Adipocyte (in vitro differentiated cells): ENCODE results near the gene C1orf74.

Experiments used
- DNase-seq: peaks from one replicate; pipeline ENCODE4 v3.0.0-alpha.2; 2015; ENCODE audit warnings: low read depth
- H3K27me3 ChIP-seq: replicated peaks from 2 replicates; pipeline ENCODE4 v1.7.0; 2013; ENCODE audit warnings: mild to moderate bottlenecking, low read length, moderate library complexity; ENCODE audit not compliant: control insufficient read depth, insufficient read depth
- H3K36me3 ChIP-seq: 2 replicates; pipeline ENCODE4 v1.7.0; 2013; ENCODE audit warnings: low read length, mild to moderate bottlenecking, moderate library complexity; ENCODE audit not compliant: control insufficient read depth, insufficient read depth, severe bottlenecking
- H3K4me1 ChIP-seq: 2 replicates; pipeline ENCODE4 v1.7.0; 2013; ENCODE audit warnings: mild to moderate bottlenecking, low read length, moderate library complexity; ENCODE audit not compliant: control insufficient read depth, insufficient read depth
- H3K4me3 ChIP-seq: 2 replicates; pipeline ENCODE4 v1.7.0; 2013; ENCODE audit warnings: mild to moderate bottlenecking, low read length, moderate library complexity
- H3K9ac ChIP-seq: 2 replicates; pipeline ENCODE4 v1.7.0; 2013; ENCODE audit warnings: mild to moderate bottlenecking, low read length, moderate library complexity
- H3K9me3 ChIP-seq: 2 replicates; pipeline ENCODE4 v1.7.0; 2013; ENCODE audit warnings: mild to moderate bottlenecking, low read length, moderate library complexity; ENCODE audit not compliant: control insufficient read depth

C1orf74 gene

DNA sequence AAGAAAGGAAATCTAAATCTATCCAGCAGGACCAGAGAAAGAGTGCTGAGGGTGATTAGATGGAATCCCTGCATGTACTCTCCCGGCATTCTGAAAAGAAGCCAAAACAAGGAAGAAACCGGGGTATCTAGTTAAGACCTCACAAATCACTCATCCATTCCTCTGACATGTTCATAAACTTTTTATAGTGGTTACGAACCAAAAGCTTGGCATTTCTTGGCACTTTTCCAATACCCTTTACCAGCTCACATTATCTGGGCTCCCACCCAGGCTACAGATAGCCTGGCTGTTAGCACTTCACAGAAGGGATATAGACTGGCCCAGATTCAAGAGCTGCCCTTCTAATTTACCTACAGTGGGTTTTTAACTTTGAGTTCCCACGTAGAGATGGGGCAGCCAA is 1.8 kb upstream of the C1orf74 start:
- Histone ChIP-seq H3K9me3 (no peaks in the 10 kb centered on the region), H3K9ac (no peak overlapping the region), H3K4me3 (no peak overlapping the region), H3K27me3 (peaks cover 31% of the 10 kb centered on the region), H3K4me1 (peaks cover 25% of the 10 kb centered on the region), H3K36me3 (no peaks in the 10 kb centered on the region)
- DNase-seq = no peak

DNA sequence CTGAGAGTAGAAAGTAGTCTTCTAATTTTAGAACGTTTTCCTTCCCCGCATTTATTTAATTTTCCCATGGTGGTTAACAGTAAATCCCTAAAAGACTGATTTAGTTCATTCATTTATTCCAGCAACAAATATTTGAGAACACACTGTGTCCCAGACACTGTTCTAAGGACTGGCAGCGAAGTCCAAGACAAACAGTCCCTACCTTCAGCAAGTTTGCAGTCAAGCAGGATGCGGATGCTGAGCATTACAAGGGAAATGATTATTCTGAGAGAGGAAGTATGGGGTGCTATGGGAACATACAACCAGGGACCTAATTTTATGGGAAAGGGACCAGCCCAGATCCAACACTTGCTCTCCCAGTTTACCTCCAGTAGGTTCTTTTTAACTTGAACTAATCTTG is 1.2 kb upstream of the C1orf74 start:
- Histone ChIP-seq H3K4me1 (peaks cover 25% of the 10 kb centered on the region), H3K36me3 (no peaks in the 10 kb centered on the region), H3K9me3 (no peaks in the 10 kb centered on the region), H3K4me3 (no peak overlapping the region), H3K9ac (no peak overlapping the region), H3K27me3 (peaks cover 28% of the 10 kb centered on the region)
- no peak for DNase-seq

DNA sequence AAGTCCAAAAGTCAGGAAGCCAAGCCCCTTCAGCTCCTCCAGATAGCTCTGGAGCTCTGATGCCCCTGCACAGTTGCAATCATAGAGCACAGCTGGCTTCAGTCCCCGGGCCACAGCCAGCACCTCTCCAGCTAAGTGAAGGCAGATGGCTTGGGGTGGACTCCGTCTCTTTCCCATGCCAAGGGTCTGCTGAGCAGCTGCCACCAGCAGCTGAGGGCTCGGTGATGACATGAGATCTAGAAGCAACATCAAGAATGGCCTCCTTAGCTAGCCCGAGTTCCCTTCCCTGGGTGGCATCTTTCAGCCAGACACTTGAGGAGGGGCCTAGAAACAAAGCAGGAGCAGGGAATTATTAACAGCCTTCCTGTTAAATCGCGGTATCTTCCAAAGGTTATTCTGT is 973 bp downstream of the C1orf74 start:
- H3K4me1 ChIP-seq = peaks cover 25% of the 10 kb centered on the region
- DNase-seq = no peak
- peak overlapping the region; percentile 97 for H3K9ac ChIP-seq
- no peaks in the 10 kb centered on the region for H3K9me3 ChIP-seq
- H3K4me3 ChIP-seq = peak overlapping the region; percentile 98
- no peaks in the 10 kb centered on the region for H3K36me3 ChIP-seq
- peaks cover 9% of the 10 kb centered on the region for H3K27me3 ChIP-seq

DNA sequence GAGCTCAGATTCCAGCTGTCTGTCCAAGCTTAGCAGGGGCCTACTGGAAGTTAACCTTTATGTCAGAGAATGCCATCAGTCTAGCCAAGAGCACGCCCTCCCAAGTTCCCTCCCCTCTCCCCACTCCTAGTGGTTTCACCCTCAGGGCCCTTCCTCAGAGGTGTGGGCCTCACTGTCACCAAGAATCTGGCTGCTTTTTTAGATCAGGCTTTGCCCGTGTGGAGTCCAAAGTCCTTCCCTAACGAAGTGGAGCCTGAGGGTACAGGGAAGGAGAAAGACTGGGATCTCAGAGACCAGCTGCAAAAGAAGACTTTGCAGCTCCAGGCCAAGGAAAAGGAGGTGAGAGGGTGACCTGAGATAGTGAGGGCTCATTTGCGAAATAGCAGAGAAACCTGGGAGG is 4.1 kb downstream of the C1orf74 start:
- no peak overlapping the region for H3K4me3 ChIP-seq
- H3K4me1 ChIP-seq = peaks cover 14% of the 10 kb centered on the region
- DNase-seq = no peak
- no peaks in the 10 kb centered on the region for H3K9me3 ChIP-seq
- H3K36me3 ChIP-seq = no peaks in the 10 kb centered on the region
- H3K27me3 ChIP-seq = no peaks in the 10 kb centered on the region
- H3K9ac ChIP-seq = no peak overlapping the region

DNA sequence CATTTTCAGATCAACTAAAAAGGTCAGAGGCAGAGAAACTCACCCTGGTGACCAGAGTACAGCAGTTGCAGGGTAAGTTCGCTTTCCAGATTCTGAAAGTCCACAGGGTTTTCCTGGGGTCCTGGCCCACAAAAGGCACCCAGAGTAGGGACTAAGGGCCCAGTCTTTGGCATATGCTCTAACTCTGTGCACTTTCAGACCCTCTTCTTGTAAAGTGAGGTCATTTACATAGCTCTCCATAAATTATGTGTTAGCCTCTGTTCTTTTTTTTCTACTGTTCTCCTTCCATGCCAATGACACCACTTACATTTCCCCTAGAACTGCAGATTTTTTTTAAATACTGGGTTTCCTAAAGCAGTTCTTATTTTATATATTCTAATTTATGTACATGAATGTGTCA is 6.3 kb downstream of the C1orf74 start:
- Histone ChIP-seq H3K9me3 (no peaks in the 10 kb centered on the region), H3K4me1 (peaks cover 1% of the 10 kb centered on the region), H3K4me3 (no peak overlapping the region), H3K9ac (no peak overlapping the region), H3K36me3 (no peaks in the 10 kb centered on the region), H3K27me3 (no peaks in the 10 kb centered on the region)
- DNase-seq = no peak

DNA sequence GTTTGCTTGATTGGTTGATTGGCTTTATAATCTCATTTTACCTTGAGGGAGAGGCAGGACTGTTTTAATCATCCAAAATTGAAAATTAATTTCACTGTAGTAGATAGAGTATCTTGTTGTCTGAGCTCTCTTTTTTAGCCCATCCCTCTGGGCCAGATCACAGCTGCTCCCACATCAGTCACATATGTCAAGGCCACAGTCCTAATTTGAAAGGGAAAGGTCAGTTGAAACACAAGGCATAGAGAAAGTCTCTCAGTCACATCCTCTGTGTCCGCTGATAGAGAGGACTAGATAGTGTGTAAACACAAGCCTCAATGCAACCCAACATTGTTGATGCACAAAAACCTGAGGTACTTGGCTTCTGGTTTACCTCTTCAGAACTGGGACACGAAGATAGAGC is 6.8 kb downstream of the C1orf74 start:
- no peaks in the 10 kb centered on the region for H3K27me3 ChIP-seq
- DNase-seq = no peak
- no peak overlapping the region for H3K9ac ChIP-seq
- no peaks in the 10 kb centered on the region for H3K36me3 ChIP-seq
- no peaks in the 10 kb centered on the region for H3K4me1 ChIP-seq
- H3K9me3 ChIP-seq = no peaks in the 10 kb centered on the region
- H3K4me3 ChIP-seq = no peak overlapping the region

DNA sequence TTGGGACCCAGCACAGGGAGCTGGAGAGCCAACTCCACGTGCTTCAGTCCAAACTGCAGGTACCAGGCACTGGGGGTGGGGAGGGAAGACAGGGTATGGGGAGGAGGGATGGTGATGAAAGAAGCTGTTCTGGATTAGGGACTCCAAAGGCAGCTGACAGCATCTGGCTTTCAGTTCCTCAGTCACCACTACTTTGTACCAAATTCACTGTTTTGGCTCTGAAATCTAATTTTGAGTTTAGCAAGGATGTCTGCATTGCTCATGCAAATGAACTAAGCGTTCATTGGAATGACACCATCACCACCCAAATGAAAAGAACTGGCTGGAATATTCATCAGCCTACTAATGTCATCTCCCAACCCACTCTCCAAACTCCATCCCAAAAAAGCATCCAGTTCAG is 8.7 kb downstream of the C1orf74 start:
- no peak overlapping the region for H3K4me3 ChIP-seq

DNA sequence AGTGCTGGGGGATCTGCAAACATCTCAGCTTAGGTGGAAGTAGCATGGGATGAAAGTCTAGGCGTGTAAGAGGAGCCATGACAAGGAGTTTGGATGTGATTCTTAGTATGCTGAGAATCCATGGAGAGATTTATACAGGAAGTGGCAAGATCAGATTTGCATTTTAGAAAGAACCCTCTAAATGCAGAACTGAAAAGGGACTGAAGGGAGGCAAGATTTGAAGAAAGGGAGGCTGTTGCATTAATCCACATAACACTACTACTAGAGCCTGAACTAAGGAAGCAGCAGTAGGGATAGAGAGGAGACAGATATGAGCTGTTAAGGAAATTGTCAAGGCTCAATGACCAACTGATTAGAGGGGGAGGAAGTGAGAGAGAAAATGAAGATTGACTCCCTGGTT is 9.8 kb downstream of the C1orf74 start:
- Histone ChIP-seq H3K36me3 (no peaks in the 10 kb centered on the region), H3K27me3 (no peaks in the 10 kb centered on the region), H3K9ac (no peak overlapping the region), H3K4me3 (no peak overlapping the region), H3K9me3 (no peaks in the 10 kb centered on the region), H3K4me1 (peaks cover 3% of the 10 kb centered on the region)
- no peak for DNase-seq

More for the DNA sequence above, 8.7 kb downstream of the C1orf74 start:
- no peaks in the 10 kb centered on the region for H3K36me3 ChIP-seq
- H3K4me1 ChIP-seq = no peaks in the 10 kb centered on the region
- no peaks in the 10 kb centered on the region for H3K27me3 ChIP-seq
- H3K9ac ChIP-seq = no peak overlapping the region
- no peaks in the 10 kb centered on the region for H3K9me3 ChIP-seq
- no peak for DNase-seq

DNA sequence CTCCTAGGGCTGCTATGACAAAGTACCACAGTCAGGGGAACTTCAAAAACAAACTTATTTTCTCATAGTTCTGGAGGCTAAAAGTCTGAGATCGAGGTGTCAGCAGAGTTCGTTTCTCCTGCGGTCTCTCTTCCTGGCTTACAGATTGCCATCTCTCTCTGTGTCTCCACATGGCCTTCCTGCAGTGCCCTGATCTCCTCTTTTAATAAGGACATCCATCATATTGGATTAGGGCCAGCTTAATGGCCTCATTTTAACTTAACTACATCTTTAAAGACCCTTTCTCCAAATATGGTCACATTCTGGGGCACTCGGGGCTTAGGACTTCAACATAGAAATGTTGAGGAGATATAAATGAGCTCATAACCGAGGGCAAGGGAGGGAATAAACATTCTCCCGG is 12.2 kb downstream of the C1orf74 start:
- no peak for DNase-seq
- H3K9me3 ChIP-seq = no peaks in the 10 kb centered on the region
- no peaks in the 10 kb centered on the region for H3K27me3 ChIP-seq
- no peak overlapping the region for H3K9ac ChIP-seq
- H3K36me3 ChIP-seq = no peaks in the 10 kb centered on the region
- H3K4me1 ChIP-seq = peaks cover 13% of the 10 kb centered on the region
- no peak overlapping the region for H3K4me3 ChIP-seq

DNA sequence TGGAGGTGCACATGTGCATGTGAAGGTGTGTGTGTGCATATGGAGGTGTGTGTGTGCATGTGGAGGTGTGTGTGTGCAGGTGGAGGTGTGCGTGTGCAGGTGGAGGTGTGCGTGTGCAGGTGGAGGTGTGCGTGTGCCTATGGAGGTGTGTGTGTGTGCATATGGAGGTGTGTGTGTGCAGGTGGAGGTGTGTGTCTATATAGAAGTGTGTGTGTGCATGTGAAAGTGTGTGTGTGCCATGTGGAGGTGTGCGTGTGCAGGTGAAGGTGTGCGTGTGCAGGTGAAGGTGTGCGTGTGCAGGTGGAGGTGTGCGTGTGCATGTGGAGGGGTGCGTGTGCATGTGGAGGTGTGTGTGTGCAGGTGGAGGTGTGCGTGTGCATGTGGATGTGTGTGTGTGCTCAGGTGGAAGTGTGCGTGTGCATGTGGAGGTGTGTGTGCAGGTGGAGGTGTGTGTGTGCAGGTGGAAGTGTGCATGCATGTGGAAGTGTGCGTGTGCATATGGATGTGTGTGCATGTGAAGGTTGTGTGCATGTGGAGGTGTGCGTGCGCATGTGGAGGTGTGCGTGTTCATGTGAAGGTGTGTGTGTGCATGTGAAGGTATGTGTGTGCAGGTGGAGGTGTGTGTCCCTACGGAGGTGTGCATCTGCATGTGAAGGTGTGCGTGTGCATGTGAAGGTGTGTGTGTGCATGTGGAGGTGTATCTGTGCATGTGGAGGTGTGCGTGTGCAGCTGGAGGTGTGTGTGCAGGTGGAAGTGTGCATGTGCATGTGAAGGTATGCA is 13.5 kb downstream of the C1orf74 start:
- Histone ChIP-seq H3K27me3 (no peaks in the 10 kb centered on the region), H3K36me3 (no peaks in the 10 kb centered on the region), H3K9me3 (no peaks in the 10 kb centered on the region), H3K4me1 (peaks cover 13% of the 10 kb centered on the region), H3K4me3 (no peak overlapping the region), H3K9ac (no peak overlapping the region)
- no peak for DNase-seq

DNA sequence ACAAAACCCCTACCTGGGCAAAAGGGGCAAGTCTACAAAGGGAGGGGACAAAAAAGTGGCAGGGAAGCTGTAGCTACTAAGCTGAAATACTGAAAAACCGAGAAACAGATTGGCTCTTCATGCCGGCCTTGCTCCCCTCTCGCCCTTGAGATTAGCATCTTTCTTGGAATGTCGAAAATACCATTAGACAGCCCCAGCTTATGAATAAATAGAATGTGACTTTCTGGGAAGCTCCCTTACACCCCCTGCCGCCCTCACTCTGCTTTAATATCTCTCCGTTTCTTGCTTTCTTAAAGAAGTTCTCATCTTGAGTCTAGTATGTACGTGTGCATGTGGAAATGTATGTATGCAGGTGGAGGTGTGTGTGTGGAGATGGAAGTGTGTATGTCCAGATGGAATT is 14.4 kb downstream of the C1orf74 start:
- H3K9ac ChIP-seq = peak overlapping the region; percentile 10
- DNase-seq = no peak
- peaks cover 13% of the 10 kb centered on the region for H3K4me1 ChIP-seq
- H3K4me3 ChIP-seq = no peak overlapping the region
- H3K9me3 ChIP-seq = no peaks in the 10 kb centered on the region
- no peaks in the 10 kb centered on the region for H3K27me3 ChIP-seq
- H3K36me3 ChIP-seq = no peaks in the 10 kb centered on the region
